GM21619 (cell line): Measurements from ENCODE around the gene AGMO.
"Not testable (repeated sequence)": the region's sequence is repeated elsewhere in the genome, so short reads cannot be mapped to it uniquely, and the experiment has no call there.

Source experiments
- ATAC-seq: cut with Tn5 transposase; IDR thresholded peaks from one replicate; pipeline ENCODE4 v1.9.1; 2021; ENCODE audit not compliant: unreplicated experiment

The AGMO gene

DNA sequence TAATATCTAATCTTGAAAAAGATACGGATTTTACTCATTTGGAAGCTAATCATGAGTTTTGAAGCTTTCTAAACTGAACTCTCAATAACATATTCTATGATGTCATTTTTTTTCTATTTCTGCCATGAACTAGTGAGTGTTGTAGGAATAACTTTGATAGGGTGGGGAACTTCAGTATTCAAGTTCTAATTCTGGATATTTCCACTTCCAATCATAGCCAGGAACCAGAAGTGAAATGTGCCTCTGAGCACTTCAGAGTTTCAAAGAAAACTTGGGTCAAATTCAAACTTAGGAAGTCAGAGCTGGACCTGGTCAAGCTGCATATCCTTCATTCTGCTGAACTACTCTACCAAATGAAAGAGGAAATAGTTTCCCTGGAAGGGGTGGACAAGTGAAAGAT lies 847 bp downstream of the AGMO start:
- no peak for ATAC-seq

DNA sequence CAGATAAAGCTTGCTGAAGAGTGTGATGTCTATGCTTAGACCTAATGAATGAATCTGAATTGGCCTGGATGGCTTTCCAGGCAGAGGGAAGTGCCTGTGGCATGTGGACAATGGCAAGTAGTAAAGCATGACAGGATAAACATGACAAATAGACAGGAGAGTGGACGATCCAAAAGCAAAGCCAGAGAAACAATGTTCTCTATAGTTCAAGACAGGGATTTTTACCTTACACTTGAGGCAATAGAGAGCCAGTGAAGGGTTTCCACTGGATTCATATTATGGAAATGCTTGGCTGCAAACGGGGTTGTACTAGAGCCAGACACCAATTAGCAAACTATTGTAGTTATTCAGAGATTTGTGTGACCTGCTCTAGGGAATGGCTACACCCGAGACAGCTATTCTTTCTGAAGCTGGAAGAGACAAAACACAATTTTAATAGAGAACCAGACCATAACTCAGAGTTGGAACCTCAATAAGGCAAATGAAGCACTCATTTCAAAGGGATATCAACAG lies 2.3 kb downstream of the AGMO start:
- ATAC-seq: no peak

DNA sequence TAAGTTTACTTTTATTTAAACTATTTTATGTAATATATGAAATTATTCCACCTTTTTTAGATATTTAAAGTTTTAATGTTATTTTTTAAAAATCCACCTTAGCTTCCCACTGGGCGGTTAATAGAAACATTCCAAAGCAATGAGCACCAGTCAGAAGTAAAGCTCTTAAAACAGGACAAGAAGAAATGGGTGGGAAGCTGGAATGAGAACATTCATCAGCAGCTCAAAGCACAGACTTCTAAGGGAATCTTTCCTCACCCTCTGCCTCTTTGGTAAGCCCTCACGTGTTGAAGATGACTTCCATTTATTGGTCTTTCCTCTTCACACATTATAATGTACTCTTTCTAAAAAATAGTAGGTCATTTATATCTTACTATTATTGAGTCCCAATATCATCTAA lies 3.1 kb downstream of the AGMO start:
- no peak for ATAC-seq

DNA sequence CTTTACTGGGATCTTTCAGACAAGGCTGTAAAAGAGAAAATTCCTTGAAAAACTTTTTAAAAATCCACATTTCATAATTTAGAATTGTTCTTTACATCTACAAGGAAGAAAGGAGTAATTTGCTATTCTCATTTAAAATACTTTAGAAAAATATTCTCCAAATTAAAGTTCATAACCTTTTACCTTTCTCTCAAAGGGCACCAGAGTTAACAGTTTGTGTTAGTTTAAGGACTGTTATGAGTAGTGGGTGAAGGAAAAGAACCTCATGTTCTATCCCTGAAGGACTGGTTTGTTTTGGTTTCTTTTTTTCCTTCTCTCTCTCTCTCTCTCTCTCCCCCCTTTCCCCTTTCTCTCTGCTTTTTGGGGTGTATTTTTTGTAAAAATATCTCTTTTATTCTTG lies 4.1 kb downstream of the AGMO start:
- ATAC-seq: no peak

DNA sequence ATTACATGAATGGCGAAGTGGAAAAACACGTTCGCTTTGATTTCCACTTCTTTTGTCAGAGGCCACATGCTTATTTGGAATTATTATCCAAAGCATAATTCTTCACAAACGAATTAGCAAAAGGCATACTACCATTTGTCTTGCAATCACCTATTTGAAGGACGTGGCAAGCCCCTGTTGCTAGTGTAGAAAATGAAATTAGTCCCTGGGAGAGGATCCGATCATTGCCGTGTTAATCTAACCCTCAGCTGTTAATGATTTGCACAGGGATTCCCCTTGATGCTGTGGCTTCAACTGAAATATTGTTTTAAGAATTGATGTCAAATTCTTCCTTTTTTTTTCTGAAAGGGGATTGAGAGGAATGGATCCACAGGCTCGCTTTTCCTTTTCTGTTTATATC lies 4.6 kb downstream of the AGMO start:
- no peak for ATAC-seq

DNA sequence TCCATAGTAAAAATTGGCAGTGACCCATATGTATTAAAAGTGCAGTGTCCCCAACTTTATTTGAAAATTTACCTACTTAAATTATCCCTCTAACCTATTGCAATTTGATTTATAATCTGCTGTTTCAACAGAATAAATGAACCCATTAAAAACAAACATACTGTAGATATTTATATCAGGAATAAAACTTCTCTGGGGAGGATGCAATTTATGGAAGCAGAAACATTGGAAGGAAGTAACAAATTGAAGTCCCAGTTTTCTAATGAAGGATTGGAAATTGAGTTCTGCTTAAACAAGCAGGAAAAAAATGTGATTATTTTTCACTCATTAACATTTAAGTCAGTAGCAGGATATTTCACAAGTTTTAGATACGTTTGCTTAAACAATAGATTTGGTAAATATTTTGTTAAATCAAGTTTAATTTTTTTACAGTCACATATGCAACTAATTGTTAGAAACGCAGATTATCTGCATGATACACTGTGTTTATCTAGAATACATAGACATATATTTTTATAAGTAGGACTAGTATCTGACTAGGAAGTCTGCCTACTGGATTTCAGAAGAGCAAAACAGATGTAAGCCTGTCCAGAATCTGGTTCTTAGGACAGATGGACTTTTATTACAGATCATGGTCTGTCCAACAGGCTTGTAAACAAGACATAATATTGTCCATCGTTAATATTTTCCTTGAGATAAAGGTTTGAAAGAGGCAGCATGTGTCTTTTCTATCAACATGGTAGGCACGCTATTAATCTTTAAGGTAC lies 5.3 kb downstream of the AGMO start:
- ATAC-seq: no peak

DNA sequence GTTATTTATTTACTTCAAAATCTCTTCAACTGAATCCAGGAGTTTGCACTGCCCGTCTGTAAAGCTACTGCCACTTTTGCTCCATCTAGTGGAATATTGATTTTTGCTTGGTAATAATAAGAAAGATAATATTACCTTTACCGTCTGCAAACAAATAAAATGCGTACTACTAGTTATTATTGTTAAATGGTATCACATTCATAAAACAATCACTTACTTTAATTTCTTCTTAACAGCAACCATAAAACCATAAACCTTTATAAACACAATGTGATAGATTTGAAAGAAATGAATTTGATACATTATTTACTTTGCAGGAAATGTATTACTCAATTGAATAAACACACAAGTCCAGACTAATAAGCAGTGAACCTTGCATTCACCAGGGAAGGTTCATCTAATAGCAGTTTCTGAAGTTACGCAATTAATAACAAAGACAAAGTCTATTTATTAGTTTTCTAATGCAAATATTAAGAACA lies 6.4 kb downstream of the AGMO start:
- ATAC-seq: no peak

DNA sequence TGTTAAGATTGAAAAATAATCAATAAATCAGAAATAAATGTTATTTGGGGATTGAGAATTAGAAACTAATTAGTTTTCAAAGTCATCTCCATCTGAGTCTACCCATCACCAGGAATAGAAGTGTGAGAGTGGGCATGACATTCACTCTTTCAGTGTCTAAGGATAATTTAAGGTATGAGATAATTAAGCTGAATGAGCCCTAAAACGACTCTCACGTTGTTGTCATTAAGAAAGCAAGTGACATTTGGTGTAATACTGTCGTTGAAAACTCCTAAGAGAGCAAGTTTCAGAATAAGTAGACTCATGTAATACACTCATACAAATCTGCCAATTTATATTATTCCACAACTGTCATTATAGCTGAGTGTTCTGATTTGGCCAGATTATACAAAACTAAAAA lies 7.1 kb downstream of the AGMO start:
- no peak for ATAC-seq

DNA sequence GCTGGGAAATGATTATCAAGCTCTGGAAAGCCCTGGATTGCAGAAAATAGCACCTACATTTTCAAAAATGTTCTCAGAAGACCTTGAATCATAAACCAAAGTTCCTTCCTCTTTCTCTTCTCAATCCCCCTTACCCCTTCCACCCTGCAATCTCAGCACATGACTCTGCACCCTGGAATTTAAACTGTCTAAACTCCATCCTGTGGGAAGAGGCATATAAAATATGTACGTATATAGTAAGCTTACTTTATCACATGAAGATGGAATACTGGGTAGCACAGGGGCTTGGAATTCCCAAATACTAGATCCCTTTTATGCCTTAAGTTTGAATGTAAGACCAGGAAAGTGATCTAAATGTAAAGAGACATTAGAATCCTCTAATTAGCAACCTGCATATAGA lies 7.7 kb downstream of the AGMO start:
- no peak for ATAC-seq

DNA sequence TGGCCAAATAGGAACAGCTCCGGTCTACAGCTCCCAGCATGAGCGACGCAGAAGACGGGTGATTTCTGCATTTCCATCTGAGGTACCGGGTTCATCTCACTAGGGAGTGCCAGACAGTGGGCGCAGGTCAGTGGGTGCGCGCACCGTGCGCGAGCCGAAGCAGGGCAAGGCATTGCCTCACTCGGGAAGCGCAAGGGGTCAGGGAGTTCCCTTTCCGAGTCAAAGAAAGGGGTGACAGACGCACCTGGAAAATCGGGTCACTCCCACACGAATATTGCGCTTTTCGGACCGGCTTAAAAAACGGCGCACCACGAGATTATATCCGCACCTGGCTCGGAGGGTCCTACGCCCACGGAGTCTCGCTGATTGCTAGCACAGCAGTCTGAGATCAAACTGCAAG lies 14.5 kb downstream of the AGMO start:
- ATAC-seq: not testable (repeated sequence)

DNA sequence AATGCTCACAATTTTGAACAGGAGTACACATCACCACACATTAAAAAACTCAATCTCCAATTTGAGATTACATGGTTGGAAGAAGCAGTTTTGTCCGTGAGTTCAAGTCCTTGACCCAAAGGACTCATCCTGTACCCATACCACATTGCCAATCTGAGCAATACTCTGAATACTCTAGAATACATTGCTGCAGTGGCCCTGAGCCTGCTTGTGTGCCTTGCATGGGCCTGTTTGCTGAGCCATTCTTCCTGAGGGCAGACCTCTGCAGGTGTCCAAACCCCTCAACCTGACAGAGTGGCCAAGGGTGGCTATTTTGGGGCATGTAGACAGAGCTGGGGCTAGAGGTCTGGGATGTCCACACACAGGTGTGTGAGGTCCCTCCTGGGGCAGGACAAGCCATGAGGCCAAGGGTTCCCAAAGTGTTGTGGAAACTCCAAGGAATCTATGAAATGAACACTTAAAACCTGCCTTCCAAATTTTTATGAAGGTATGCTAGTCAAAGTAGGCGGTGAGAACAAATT lies 15.5 kb downstream of the AGMO start:
- no peak for ATAC-seq

DNA sequence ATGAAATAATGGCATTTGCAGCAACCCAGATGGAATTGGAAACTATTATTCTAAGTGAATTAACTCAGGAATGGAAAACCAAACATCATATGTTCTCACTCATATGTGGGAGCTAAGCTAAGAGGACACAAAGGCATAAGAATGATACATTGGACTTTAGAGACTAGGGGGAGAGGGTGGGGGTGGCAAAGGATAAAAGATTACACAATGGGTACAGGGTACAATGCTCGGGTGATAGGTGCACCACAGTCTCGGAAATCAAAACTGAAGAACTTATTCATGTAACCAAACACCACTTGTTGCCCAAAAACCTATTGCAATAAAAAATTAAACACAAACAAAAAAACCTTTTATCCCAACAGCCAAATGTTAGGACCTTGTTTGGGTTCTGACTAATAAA lies 17.8 kb downstream of the AGMO start:
- ATAC-seq: no peak

DNA sequence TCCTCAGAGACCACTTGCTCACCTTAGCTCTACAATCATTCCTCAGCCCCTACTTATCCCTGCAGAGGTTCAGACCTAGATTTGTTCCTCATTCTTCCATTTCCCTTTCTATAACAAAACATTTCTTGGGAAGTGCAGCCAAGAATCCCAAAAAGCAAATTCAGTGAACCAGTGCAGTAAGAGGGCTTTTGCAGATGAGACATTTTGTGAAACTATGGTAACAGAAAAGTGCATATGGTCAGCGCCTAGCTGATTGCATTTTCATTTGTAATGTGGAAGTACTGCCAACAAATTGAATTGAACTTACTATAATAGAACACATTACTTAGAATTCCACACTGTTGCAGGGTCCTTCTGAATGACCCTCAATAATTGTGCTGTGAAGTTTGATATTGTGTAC lies 18.6 kb downstream of the AGMO start:
- ATAC-seq: no peak

DNA sequence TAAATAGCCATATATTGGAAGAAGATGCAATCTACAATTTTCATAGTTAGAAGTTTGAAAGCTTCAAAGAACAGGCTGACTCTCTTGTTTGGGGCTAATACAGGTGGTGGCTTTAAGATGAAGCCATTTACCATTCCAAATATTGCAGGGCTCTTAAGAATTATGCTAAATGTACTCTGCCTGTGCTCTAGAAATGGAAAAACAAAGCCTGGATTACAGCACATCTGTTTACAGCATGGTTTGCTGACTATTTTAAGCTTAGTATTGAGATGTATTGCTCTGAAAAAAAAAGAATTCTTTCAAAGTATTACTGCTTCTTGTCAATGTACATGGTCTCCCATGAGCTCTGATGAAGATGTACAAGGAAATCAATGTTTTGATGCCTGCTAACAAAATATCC lies 34.2 kb downstream of the AGMO start:
- no peak for ATAC-seq

DNA sequence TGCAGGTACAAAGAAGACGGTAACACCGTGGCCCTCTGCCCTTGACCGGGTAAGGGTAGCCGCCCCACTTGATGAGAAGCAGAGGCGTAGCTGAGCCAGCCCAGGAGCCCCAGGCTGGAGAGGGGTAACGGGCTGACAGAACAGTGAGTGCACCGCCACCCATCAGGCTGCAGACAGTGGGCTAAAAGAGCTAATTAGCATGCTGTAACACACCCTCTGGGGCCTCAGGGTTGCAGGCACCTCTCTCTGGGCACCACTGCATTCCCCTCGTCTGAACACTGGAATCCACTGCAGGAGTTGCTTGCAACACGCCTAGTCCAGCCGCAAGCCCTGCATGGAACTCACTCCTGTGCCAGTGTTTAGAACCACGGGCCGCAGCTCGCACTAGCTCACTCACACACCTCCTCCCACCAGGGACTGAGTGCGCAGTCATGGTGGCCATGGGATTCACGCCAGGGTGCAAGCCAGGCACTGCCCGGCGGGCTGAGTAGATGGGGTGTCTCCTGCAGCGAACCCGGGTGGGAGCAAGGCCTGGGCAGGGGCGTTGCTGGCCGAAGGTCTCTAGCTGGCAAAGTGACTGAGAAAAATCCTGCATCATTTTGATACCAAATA lies 36.1 kb downstream of the AGMO start:
- no peak for ATAC-seq

DNA sequence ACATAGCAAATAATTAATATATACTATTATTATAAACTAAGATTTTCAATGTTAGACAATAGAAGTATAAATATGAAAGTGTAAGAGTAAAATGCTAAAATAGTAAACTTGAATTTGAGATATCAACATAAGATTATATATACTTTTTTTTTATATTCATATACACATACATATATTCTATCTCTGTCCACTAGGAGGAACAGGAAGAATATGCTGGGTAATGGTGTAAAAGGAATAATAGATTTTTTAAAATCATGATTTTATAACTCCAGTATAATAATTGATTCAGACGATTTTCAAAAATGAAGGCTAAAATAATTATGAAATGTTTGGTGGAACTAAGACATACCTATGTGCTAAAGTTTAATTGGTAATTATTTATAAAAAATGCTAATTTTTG lies 37.7 kb downstream of the AGMO start:
- ATAC-seq: no peak

DNA sequence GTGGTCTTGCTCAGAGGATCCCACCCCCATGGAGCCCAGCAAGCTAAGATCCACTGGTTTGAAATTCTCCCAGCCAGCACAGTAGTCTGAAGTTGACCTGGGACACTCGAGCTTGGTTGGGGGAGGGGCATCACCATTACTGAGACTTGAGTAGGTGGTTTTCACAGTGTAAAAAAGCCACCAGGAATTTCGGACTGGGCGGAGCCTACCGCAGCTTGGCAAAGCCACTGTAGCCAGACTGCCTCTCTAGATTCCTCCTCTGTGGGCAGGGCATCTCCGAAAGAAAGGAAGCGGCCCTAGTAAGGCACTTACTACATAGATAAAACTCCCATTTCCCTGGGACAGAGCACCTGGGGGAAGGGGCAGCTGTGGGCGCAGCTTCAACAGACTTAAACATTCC lies 44.0 kb downstream of the AGMO start:
- ATAC-seq: not testable (repeated sequence)

DNA sequence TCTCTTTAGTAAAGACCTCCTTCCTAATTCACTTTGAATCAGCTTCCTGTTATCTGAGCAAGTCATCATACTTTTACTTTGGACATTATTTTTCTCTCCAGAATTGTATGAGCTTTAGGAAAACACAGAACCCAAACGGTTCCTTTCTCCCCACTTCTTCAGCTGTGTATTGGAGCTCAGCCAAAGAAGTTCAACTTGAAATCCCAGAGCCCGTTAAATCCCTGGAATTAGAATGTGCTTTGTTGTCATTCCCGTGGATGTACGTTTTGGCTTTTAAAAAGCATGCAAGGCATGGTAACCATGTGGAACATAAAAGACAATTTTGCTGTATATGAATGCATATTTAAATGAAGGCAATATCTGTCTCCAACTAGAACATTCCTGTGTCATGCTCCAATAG lies 46.6 kb downstream of the AGMO start:
- ATAC-seq: no peak

DNA sequence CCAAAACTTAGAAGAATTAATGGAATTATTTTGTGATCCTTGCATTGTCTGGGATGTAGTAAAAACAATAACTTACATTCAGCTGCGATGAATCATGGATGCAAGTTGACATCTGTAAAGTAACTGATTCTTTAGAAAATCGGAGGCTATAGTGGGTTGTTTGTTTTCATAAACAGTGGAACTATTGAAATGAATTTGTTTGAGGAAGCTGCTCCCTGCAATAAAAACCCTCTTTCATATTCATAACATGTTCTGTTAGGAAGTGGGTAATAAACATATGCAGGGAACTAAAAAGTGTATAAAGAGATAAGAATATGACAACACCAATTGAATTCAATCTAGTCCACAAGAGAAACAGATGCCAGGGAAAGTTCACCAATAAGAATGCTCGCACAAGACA lies 53.6 kb downstream of the AGMO start:
- ATAC-seq: no peak

DNA sequence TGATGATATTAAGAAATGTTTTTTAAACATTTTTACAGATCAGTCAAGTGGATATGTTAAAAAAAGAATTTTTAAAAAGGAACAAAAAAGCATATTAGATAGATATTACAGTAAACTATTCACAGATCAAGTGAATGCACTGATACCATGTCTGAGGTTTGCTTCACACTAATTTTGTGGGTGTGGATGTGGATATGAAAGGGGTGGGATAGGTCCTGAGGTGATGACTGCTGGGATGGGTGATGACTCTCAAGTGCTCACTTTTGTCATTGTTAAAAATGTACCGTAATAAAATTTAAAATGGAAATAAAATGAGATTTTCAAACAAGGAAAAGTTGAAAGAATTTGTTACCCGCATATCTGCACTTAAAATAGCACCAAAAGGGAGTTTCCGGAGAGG lies 54.1 kb downstream of the AGMO start:
- ATAC-seq: no peak

DNA sequence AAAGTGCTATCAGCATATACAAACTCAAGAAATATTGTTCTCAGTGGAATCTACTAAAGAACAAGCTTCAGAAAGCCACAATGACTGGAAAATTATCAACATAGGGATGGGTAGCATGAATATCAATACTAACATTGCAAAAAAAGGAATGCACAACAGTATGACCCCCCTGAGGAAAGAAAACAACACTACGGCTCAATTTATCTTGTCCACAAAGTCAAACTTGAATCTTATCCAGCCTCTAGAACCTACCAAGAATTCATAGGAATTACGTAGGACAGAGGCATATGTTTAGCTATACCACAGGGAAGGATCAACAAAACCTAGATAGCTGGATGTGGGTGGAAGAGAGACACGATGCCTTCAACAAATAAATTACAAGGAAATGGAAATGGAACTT lies 54.6 kb downstream of the AGMO start:
- ATAC-seq: no peak

DNA sequence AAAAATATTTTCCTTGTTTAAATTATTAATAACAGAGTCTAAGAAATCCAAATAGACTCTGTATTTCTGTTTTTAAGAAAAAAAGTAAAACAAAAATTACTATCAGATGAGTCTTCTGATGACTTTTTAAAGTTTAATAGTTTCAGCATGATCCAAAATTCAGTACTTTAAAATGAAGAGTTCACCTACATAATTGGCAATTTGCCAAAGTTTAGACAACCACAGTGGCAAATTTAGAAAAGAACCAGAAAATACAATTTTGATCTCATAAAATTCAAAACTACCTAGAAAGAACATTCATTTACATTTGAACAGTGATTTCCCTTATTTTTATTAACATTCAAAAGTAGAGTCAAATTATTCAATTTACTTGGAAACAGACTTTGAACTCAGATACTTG lies 56.1 kb downstream of the AGMO start:
- ATAC-seq: no peak
